ENCODE results near the gene KLK7. TPM values are rescaled to one million over a fixed set of nuclear protein-coding genes. Genes with fewer than 3 reads are reported as not detected.

The KLK7 gene
- total and polyA plus RNA-seq, 10 of the 15 experiments (the other 5 are each of a cell fraction or from before 2014, with no cell fraction given), result not detected

DNA sequence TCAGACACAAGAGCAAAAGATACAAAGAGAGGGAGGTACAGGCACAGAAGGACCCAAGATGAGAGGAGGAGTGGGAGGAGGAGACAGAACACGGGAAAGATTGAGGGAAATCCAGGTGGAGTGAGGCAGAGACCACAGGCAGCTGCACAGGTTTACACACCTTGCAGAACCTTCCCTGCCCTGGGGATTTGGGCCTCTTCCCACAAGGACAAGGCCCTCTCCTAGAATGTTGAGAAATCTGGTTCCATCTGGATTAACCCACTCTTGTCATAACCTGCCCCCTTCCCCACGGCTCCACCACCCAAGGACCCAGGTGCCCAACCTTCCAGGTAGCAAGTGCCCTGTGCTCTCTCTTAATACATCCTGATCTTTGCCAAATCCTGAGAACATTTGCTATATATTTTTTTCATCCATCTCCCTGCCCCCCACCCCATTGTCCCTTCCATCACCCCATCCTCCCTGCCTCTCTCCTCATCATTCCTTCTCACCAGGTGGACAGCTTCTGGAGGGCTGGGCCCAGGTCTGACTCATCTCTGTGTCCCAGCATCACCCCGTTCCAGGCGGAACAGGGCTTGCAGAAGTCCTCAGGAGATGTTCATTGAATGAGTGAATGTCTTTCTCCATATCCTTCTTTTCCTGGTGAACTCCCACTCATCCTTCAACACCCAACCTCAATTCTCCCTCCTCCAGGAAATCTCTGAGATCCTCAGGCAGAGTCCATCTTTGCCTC, 26.5 kb upstream of the KLK7 start:
- FAIRE-seq, result no peak
- TF ChIP-seq LARP7 (IDR thresholded peaks at IDR 0.05) (no peak), BACH1 (IDR thresholded peaks at IDR 0.05; ENCODE audit: borderline replicate concordance) (no peak), EGR1 (IDR thresholded peaks at IDR 0.05; ENCODE audit: borderline replicate concordance in 1 of 2, low read depth in 2 of 2, low read length in 2 of 2) (no peak), FOXK2 (IDR thresholded peaks at IDR 0.05) (no peak), NRF1 (conservative IDR thresholded peaks at IDR 0.05; ENCODE audit: low read depth, low read length) (no peak), BRCA1 (IDR thresholded peaks at IDR 0.05; ENCODE audit: low read depth, low read length) (no peak), ATF7 (IDR thresholded peaks at IDR 0.05; ENCODE audit: low read depth) (no peak), SRF (IDR thresholded peaks at IDR 0.05; ENCODE audit: low read depth in 2 of 2, low read length in 2 of 2) (no peak), RFX5 (IDR thresholded peaks at IDR 0.05; ENCODE audit: low read depth, low read length) (no peak), IRF4 (IDR thresholded peaks at IDR 0.05; ENCODE audit: low read depth, low read length) (no peak), NFIC (IDR thresholded peaks at IDR 0.05; ENCODE audit: low read depth, low read length) (no peak)
- TF ChIP-seq, protein P1, sequence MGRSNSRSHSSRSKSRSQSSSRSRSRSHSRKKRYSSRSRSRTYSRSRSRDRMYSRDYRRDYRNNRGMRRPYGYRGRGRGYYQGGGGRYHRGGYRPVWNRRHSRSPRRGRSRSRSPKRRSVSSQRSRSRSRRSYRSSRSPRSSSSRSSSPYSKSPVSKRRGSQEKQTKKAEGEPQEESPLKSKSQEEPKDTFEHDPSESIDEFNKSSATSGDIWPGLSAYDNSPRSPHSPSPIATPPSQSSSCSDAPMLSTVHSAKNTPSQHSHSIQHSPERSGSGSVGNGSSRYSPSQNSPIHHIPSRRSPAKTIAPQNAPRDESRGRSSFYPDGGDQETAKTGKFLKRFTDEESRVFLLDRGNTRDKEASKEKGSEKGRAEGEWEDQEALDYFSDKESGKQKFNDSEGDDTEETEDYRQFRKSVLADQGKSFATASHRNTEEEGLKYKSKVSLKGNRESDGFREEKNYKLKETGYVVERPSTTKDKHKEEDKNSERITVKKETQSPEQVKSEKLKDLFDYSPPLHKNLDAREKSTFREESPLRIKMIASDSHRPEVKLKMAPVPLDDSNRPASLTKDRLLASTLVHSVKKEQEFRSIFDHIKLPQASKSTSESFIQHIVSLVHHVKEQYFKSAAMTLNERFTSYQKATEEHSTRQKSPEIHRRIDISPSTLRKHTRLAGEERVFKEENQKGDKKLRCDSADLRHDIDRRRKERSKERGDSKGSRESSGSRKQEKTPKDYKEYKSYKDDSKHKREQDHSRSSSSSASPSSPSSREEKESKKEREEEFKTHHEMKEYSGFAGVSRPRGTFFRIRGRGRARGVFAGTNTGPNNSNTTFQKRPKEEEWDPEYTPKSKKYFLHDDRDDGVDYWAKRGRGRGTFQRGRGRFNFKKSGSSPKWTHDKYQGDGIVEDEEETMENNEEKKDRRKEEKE (IDR thresholded peaks at IDR 0.05), result no peak
- TF ChIP-seq, protein P2, sequence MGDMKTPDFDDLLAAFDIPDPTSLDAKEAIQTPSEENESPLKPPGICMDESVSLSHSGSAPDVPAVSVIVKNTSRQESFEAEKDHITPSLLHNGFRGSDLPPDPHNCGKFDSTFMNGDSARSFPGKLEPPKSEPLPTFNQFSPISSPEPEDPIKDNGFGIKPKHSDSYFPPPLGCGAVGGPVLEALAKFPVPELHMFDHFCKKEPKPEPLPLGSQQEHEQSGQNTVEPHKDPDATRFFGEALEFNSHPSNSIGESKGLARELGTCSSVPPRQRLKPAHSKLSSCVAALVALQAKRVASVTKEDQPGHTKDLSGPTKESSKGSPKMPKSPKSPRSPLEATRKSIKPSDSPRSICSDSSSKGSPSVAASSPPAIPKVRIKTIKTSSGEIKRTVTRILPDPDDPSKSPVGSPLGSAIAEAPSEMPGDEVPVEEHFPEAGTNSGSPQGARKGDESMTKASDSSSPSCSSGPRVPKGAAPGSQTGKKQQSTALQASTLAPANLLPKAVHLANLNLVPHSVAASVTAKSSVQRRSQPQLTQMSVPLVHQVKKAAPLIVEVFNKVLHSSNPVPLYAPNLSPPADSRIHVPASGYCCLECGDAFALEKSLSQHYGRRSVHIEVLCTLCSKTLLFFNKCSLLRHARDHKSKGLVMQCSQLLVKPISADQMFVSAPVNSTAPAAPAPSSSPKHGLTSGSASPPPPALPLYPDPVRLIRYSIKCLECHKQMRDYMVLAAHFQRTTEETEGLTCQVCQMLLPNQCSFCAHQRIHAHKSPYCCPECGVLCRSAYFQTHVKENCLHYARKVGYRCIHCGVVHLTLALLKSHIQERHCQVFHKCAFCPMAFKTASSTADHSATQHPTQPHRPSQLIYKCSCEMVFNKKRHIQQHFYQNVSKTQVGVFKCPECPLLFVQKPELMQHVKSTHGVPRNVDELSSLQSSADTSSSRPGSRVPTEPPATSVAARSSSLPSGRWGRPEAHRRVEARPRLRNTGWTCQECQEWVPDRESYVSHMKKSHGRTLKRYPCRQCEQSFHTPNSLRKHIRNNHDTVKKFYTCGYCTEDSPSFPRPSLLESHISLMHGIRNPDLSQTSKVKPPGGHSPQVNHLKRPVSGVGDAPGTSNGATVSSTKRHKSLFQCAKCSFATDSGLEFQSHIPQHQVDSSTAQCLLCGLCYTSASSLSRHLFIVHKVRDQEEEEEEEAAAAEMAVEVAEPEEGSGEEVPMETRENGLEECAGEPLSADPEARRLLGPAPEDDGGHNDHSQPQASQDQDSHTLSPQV (IDR thresholded peaks at IDR 0.05), result no peak
- TF ChIP-seq, protein P3, sequence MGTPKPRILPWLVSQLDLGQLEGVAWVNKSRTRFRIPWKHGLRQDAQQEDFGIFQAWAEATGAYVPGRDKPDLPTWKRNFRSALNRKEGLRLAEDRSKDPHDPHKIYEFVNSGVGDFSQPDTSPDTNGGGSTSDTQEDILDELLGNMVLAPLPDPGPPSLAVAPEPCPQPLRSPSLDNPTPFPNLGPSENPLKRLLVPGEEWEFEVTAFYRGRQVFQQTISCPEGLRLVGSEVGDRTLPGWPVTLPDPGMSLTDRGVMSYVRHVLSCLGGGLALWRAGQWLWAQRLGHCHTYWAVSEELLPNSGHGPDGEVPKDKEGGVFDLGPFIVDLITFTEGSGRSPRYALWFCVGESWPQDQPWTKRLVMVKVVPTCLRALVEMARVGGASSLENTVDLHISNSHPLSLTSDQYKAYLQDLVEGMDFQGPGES (IDR thresholded peaks at IDR 0.05), result no peak

More for the DNA sequence above, 26.5 kb upstream of the KLK7 start:
- H3K79me2 ChIP-seq (ENCODE audit: control insufficient read depth, insufficient read depth, low read length), result no peaks in the 10 kb centered on the region
- no TSS peak for BruUV-seq (replicated peaks)
- WGBS (ENCODE audit: insufficient coverage, insufficient replicate concordance, low lambda C conversion rate, missing lambda C conversion rate), result 18% methylated on average over 4 of the region's 4 CpGs
- intact Hi-C loops (cut with micrococcal nuclease; ENCODE audit: unreplicated experiment) (no loop called here), in situ Hi-C loops (cut with MboI) (no loop called here)
- POLR2A ChIA-PET, result no interaction called here
- no peak overlapping the region for H3K4me3 ChIP-seq
- no peaks in the 10 kb centered on the region for H3K4me1 ChIP-seq (ENCODE audit: control insufficient read depth, insufficient read depth, low read length)
- no peak for ATAC-seq
- no peaks in the 10 kb centered on the region for H4K20me1 ChIP-seq (ENCODE audit: control insufficient read depth, insufficient read depth)
- H3K4me2 ChIP-seq (ENCODE audit: control insufficient read depth, insufficient read depth), result no peak overlapping the region
- SMC1A ChIA-PET (ENCODE audit: uncharacterized antibody, unreplicated experiment), result no interaction called here
- CTCF ChIA-PET, result no interaction called here
- H3K27me3 ChIP-seq (replicated peaks in 1 of 2; ENCODE audit: control insufficient read depth in 2 of 2, insufficient read depth in 2 of 2, low read length in 1 of 2), result no peaks in the 10 kb centered on the region
- no peak overlapping the region for H3K27ac ChIP-seq (ENCODE audit: control insufficient read depth, insufficient read depth)
- H3K9ac ChIP-seq (ENCODE audit: control insufficient read depth, insufficient read depth, low read length), result no peak overlapping the region
- no peaks in the 10 kb centered on the region for H3K9me3 ChIP-seq (replicated peaks; ENCODE audit: control insufficient read depth, insufficient read depth, low read length)
- H3K36me3 ChIP-seq (ENCODE audit: control insufficient read depth in 2 of 2, insufficient read depth in 2 of 2, low read length in 1 of 2), result no peaks in the 10 kb centered on the region
- no peak overlapping the region for H2AFZ ChIP-seq (ENCODE audit: control insufficient read depth, low read depth, low read length)
- RAD21 ChIA-PET (ENCODE audit: unreplicated experiment), result no interaction called here
- DNase-seq (ENCODE audit: low read depth, low spot score), result no peak
